ENCODE data around the gene THPO. TPM values are rescaled to one million over a fixed set of nuclear protein-coding genes. Genes with fewer than 3 reads are reported as not detected.
A peak's percentile ranks its signal among the peaks of the same experiment; 100 is the strongest.

The THPO gene
- polyA plus RNA-seq, 1 donor (not counting 4 experiments of a cell fraction or from before 2014, with no cell fraction given), result not detected

GRCh38 chr3:184333700-184334099 lies 44.3 kb downstream of the THPO start:
- Histone ChIP-seq H3K79me2 (ENCODE audit: control insufficient read depth, insufficient read depth, low read length) (peaks cover 27% of the 10 kb centered on the region), H4K20me1 (ENCODE audit: control insufficient read depth, extremely low read depth, insufficient read depth, low read length) (peaks cover 14% of the 10 kb centered on the region), H3K4me1 (ENCODE audit: control insufficient read depth, extremely low read depth, insufficient read depth, low read length) (peaks cover 74% of the 10 kb centered on the region)

GRCh38 chr3:184333190-184333589 lies 44.8 kb downstream of the THPO start:
- H3K9me3 ChIP-seq (ENCODE audit: control insufficient read depth, low read depth, low read length), result no peaks in the 10 kb centered on the region
- DNase-seq (ENCODE audit: low read depth, low spot score) (no peak), FAIRE-seq (no peak)
- peaks cover 48 to 52% of the 10 kb centered on the region in 2 experiments for H3K36me3 ChIP-seq (ENCODE audit: control insufficient read depth in 2 of 2, extremely low read depth in 1 of 2, insufficient read depth in 2 of 2, low read length in 2 of 2)
- peak overlapping the region; percentile 64 for H3K9ac ChIP-seq (ENCODE audit: control insufficient read depth, extremely low read depth, insufficient read depth, low read length)
- H3K4me1 ChIP-seq (ENCODE audit: control insufficient read depth, extremely low read depth, insufficient read depth, low read length), result peaks cover 69% of the 10 kb centered on the region
- H3K9me1 ChIP-seq (ENCODE audit: control insufficient read depth, extremely low read depth, insufficient read depth, low read length), result peaks cover 3% of the 10 kb centered on the region
- no peak for TF ChIP-seq CTCF (optimal IDR thresholded peaks at IDR 0.05 in 1 of 3, IDR thresholded peaks at IDR 0.05 in 1 of 3, conservative IDR thresholded peaks at IDR 0.05 in 1 of 3; ENCODE audit: extremely low read depth in 1 of 3, insufficient read depth in 2 of 3, low read length in 3 of 3)
- no peak for TF ChIP-seq EZH2 (IDR thresholded peaks at IDR 0.05; ENCODE audit: low read length)
- H3K27me3 ChIP-seq (ENCODE audit: control insufficient read depth, extremely low read depth, insufficient read depth, low read length), result no peaks in the 10 kb centered on the region
- H3K4me2 ChIP-seq (ENCODE audit: control insufficient read depth, extremely low read depth, insufficient read depth, low read depth, low read length), result peak overlapping the region; percentile 73
- dilution Hi-C loops (cut with MboI; ENCODE audit: extremely low pct_ligation_motif_present, low sequenced_read_pairs), result no loop called here
- H4K20me1 ChIP-seq (ENCODE audit: control insufficient read depth, extremely low read depth, insufficient read depth, low read length), result peaks cover 14% of the 10 kb centered on the region
- no peak overlapping the region for H2AFZ ChIP-seq (ENCODE audit: control insufficient read depth, low read length)
- peaks cover 30% of the 10 kb centered on the region for H3K79me2 ChIP-seq (ENCODE audit: control insufficient read depth, insufficient read depth, low read length)
- no peak overlapping the region for H3K4me3 ChIP-seq (ENCODE audit: control insufficient read depth in 2 of 3, extremely low read depth in 1 of 3, insufficient read depth in 2 of 3, low read depth in 1 of 3, low read length in 3 of 3)
- H3K27ac ChIP-seq (ENCODE audit: control insufficient read depth, insufficient read depth, low read length), result peak overlapping the region; percentile 85

More at GRCh38 chr3:184333700-184334099, 44.3 kb downstream of the THPO start:
- no peaks in the 10 kb centered on the region for H3K27me3 ChIP-seq (ENCODE audit: control insufficient read depth, extremely low read depth, insufficient read depth, low read length)
- no peak for FAIRE-seq
- peaks cover 3% of the 10 kb centered on the region for H3K9me1 ChIP-seq (ENCODE audit: control insufficient read depth, extremely low read depth, insufficient read depth, low read length)
- H3K36me3 ChIP-seq (ENCODE audit: control insufficient read depth in 2 of 2, extremely low read depth in 1 of 2, insufficient read depth in 2 of 2, low read length in 2 of 2), result peaks cover 43 to 48% of the 10 kb centered on the region in 2 experiments
- TF ChIP-seq EZH2 (IDR thresholded peaks at IDR 0.05; ENCODE audit: low read length), result no peak
- no peak for TF ChIP-seq CTCF (optimal IDR thresholded peaks at IDR 0.05 in 1 of 3, IDR thresholded peaks at IDR 0.05 in 1 of 3, conservative IDR thresholded peaks at IDR 0.05 in 1 of 3; ENCODE audit: extremely low read depth in 1 of 3, insufficient read depth in 2 of 3, low read length in 3 of 3)
- no peak overlapping the region for H2AFZ ChIP-seq (ENCODE audit: control insufficient read depth, low read length)
- no peaks in the 10 kb centered on the region for H3K9me3 ChIP-seq (ENCODE audit: control insufficient read depth, low read depth, low read length)
- H3K27ac ChIP-seq (ENCODE audit: control insufficient read depth, insufficient read depth, low read length), result peak overlapping the region; percentile 85
- peak overlapping the region; percentile 15 for H3K4me2 ChIP-seq (ENCODE audit: control insufficient read depth, extremely low read depth, insufficient read depth, low read depth, low read length)
- dilution Hi-C loops (cut with MboI; ENCODE audit: extremely low pct_ligation_motif_present, low sequenced_read_pairs), result no loop called here
- H3K9ac ChIP-seq (ENCODE audit: control insufficient read depth, extremely low read depth, insufficient read depth, low read length), result peak overlapping the region; percentile 64
- no peak for DNase-seq (ENCODE audit: low read depth, low spot score)
- no peak overlapping the region for H3K4me3 ChIP-seq (ENCODE audit: control insufficient read depth in 2 of 3, extremely low read depth in 1 of 3, insufficient read depth in 2 of 3, low read depth in 1 of 3, low read length in 3 of 3)
